Mammary epithelial cell (primary cell): Measurements from ENCODE around the gene PDCD2L.

ENCODE experiments used
- CTCF ChIP-seq, 2 donors: IDR thresholded peaks in 1 of 2; conservative IDR thresholded peaks in 1 of 2; 2 replicates each; pipeline ENCODE4 v1.5.1; 2011 to 2012; ENCODE audit warnings: inconsistent platforms in 2 of 2, low read length in 2 of 2, mild to moderate bottlenecking in 2 of 2, control low read depth in 1 of 2, low read depth in 1 of 2; ENCODE audit not compliant: insufficient read depth in 1 of 2; ENCODE audit errors: extremely low read depth in 1 of 2
- EZH2 ChIP-seq: IDR thresholded peaks from 2 replicates; pipeline ENCODE4 v1.6.1; 2012; ENCODE audit warnings: low read length, inconsistent platforms, borderline replicate concordance

DNA sequence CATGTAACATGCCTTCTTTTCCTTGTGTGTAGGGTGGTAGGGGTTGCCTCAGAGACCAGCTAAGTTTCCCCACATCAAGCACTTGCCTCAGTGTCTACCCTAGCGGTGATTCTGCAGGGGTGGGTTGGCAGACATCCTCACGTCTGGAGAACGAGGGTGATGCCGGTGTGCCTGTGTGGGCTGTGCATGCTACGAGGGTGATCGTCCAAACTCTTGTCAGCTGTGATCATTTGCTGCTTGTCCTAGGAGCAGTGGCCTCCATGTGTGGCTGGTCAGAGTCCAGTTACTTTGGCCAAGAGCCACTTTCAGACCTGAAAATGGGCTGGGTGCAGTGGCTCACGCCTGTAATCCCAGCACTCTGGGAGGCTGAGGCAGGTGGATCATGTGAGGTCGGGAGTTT, 34.1 kb upstream of the PDCD2L start:
- TF ChIP-seq CTCF (conservative IDR thresholded peaks at IDR 0.05 in 1 of 2, IDR thresholded peaks at IDR 0.05 in 1 of 2; ENCODE audit: extremely low read depth in 1 of 2, insufficient read depth in 1 of 2, low read depth in 1 of 2, low read length in 2 of 2) (no peak), EZH2 (no peak)
